A549 (cell line): ENCODE results near the gene LONRF3. TPM values are rescaled to one million over a fixed set of nuclear protein-coding genes. Genes with fewer than 3 reads are reported as not detected.

ENCODE experiments used
- ATAC-seq, 2 experiments: fragments of 200-7000 bp in 1 of 2; fragments of >200 bp in 1 of 2; cut with Nextera tagmentation in 1 of 2; cut with Tn5 transposase in 1 of 2; 3 replicates each; pipeline versions ENCODE4 v1.8.0 to v1.9.1; 2018 to 2020; ENCODE audit warnings: mild to moderate bottlenecking in 1 of 2, moderate library complexity in 1 of 2
- CTCF ChIA-PET: fragments of 300-600 bp; sonication (Branson Sonifier 250); formaldehyde crosslinking; extraction: SDS; loops from one replicate; lab custom pipeline; 2021; ENCODE audit warnings: antibody characterized with exemption, inconsistent platforms; lab: Yijun Ruan, JAX
- POLR2A ChIA-PET: fragments of 350-600 bp; formaldehyde crosslinking; extraction: SDS; loops from one replicate; lab custom pipeline; 2021; ENCODE audit warnings: antibody characterized with exemption, inconsistent platforms; lab: Yijun Ruan, JAX
- DNase-seq, 2 experiments: peaks; one replicate each; pipeline versions ENCODE4 v3.0.0 to v3.0.0-alpha.2; 2011 to 2016; ENCODE audit warnings: low read depth in 1 of 2, low spot score in 1 of 2
- FAIRE-seq: peaks from 2 replicates; lab custom pipeline; 2011; peaks lifted over from hg19 to GRCh38; lab: Jason Lieb, UNC
- H3K27ac ChIP-seq, 2 experiments: fragments of >200 bp; sonication (Bioruptor Twin); formaldehyde crosslinking; 3 replicates each; pipeline ENCODE4 v1.5.1; 2016 to 2017
- H3K4me1 ChIP-seq: fragments of >200 bp; sonication (Bioruptor Twin); formaldehyde crosslinking; 3 replicates; pipeline ENCODE4 v1.6.1; 2016
- H3K4me2 ChIP-seq: fragments of >200 bp; sonication (Bioruptor Twin); formaldehyde crosslinking; 3 replicates; pipeline ENCODE4 v1.6.1; 2016
- H3K4me3 ChIP-seq: fragments of >200 bp; sonication (Bioruptor Twin); formaldehyde crosslinking; 3 replicates; pipeline ENCODE4 v1.5.1; 2016
- H3K9me3 ChIP-seq: fragments of >200 bp; sonication (Bioruptor Twin); formaldehyde crosslinking; 3 replicates; pipeline ENCODE4 v1.6.1; 2016
- BHLHE40 ChIP-seq: IDR thresholded peaks from 2 replicates; pipeline ENCODE4 v1.6.1; 2012; ENCODE audit warnings: low read depth, low read length, inconsistent platforms
- CHD2 ChIP-seq: fragments of 150-350 bp; IDR thresholded peaks from 2 replicates; pipeline ENCODE4 v1.6.1; 2014; ENCODE audit warnings: low read length; ENCODE audit not compliant: partially characterized antibody
- EHF ChIP-seq: fragments of 250-450 bp; sonication (Bioruptor Pico); IDR thresholded peaks from 2 replicates; pipeline ENCODE4 v1.5.0; 2020; ENCODE audit warnings: mild to moderate bottlenecking
- EHMT2 ChIP-seq: fragments of 200-600 bp; sonication (generic); IDR thresholded peaks from 2 replicates; pipeline ENCODE4 v1.6.1; 2016; ENCODE audit warnings: antibody characterized with exemption, low read depth, mild to moderate bottlenecking, moderate library complexity
- EP300 ChIP-seq, 2 experiments: fragments of >200 bp; sonication (Bioruptor Twin); formaldehyde crosslinking; IDR thresholded peaks; 2 replicates in 1 of 2; 3 replicates in 1 of 2; pipeline ENCODE4 v1.6.1; 2016 to 2017
- ESRRA ChIP-seq: fragments of 150-350 bp; IDR thresholded peaks from 2 replicates; pipeline ENCODE4 v1.6.1; 2014; ENCODE audit warnings: mild to moderate bottlenecking, low read length, borderline replicate concordance
- FOSB ChIP-seq: fragments of 250-450 bp; sonication (Bioruptor Pico); IDR thresholded peaks from 2 replicates; pipeline ENCODE4 v1.5.0; 2020; ENCODE audit warnings: mild to moderate bottlenecking, moderate library complexity
- FOSL2 ChIP-seq, 2 experiments: fragments of 450-650 bp in 1 of 2; fragments of >200 bp in 1 of 2; sonication (Bioruptor Twin) in 1 of 2; formaldehyde crosslinking; IDR thresholded peaks; 2 replicates each; pipeline versions ENCODE4 v1.5.0 to v1.6.1; 2016 to 2020; ENCODE audit warnings: mild to moderate bottlenecking in 1 of 2, moderate library complexity in 1 of 2
- HMGXB4 ChIP-seq: fragments of 250-450 bp; sonication (Bioruptor Pico); IDR thresholded peaks from 2 replicates; pipeline ENCODE4 v1.5.0; 2021; ENCODE audit warnings: mild to moderate bottlenecking, moderate library complexity, borderline replicate concordance
- KDM1A ChIP-seq: fragments of 200-600 bp; sonication (generic); IDR thresholded peaks from 2 replicates; pipeline ENCODE4 v1.6.1; 2016; ENCODE audit warnings: low read depth, mild to moderate bottlenecking
- KDM5A ChIP-seq: fragments of 200-600 bp; sonication (generic); IDR thresholded peaks from 2 replicates; pipeline ENCODE4 v1.6.1; 2016; ENCODE audit warnings: antibody characterized with exemption, mild to moderate bottlenecking
- MAFK ChIP-seq: fragments of 450-650 bp; IDR thresholded peaks from 2 replicates; pipeline ENCODE4 v1.6.1; 2014; ENCODE audit not compliant: partially characterized antibody
- MAX ChIP-seq: IDR thresholded peaks from 2 replicates; pipeline ENCODE4 v1.6.1; 2012
- NPAS2 ChIP-seq: fragments of 250-450 bp; sonication (Bioruptor Pico); IDR thresholded peaks from 2 replicates; pipeline ENCODE4 v1.8.0; 2022; ENCODE audit warnings: mild to moderate bottlenecking, moderate library complexity, borderline replicate concordance
- NR3C1 ChIP-seq: fragments of >200 bp; sonication (Bioruptor Twin); formaldehyde crosslinking; IDR thresholded peaks from 3 replicates; pipeline ENCODE4 v1.6.1; 2017
- PBX3 ChIP-seq: IDR thresholded peaks from 2 replicates; pipeline ENCODE4 v1.6.1; 2012
- PHF8 ChIP-seq: fragments of 200-600 bp; sonication (generic); IDR thresholded peaks from 2 replicates; pipeline ENCODE4 v1.6.1; 2016; ENCODE audit warnings: low read depth, mild to moderate bottlenecking, antibody characterized with exemption, moderate library complexity, borderline replicate concordance
- POLR2A ChIP-seq: IDR thresholded peaks from 2 replicates; pipeline ENCODE4 v1.6.1; 2012; ENCODE audit warnings: mild to moderate bottlenecking, low read length
- RARB ChIP-seq: fragments of 250-450 bp; sonication (Bioruptor Pico); IDR thresholded peaks from 2 replicates; pipeline ENCODE4 v1.8.0; 2021; ENCODE audit warnings: mild to moderate bottlenecking, moderate library complexity
- RCOR1 ChIP-seq: fragments of 150-350 bp; IDR thresholded peaks from 2 replicates; pipeline ENCODE4 v1.6.1; 2014; ENCODE audit warnings: antibody characterized with exemption, low read length, low read depth
- REST ChIP-seq: fragments of 200-600 bp; sonication (generic); IDR thresholded peaks from 2 replicates; pipeline ENCODE4 v1.6.1; 2016; ENCODE audit warnings: antibody characterized with exemption, mild to moderate bottlenecking, moderate library complexity
- RFX5 ChIP-seq: fragments of 450-650 bp; IDR thresholded peaks from 2 replicates; pipeline ENCODE4 v1.7.1; 2014; ENCODE audit warnings: antibody characterized with exemption, mild to moderate bottlenecking, moderate library complexity
- RNF2 ChIP-seq: fragments of 200-600 bp; sonication (generic); IDR thresholded peaks from 2 replicates; pipeline ENCODE4 v1.6.1; 2016; ENCODE audit warnings: low read depth, mild to moderate bottlenecking, antibody characterized with exemption, moderate library complexity, borderline replicate concordance
- SREBF2 ChIP-seq: fragments of 450-650 bp; IDR thresholded peaks from 2 replicates; pipeline ENCODE4 v1.6.1; 2014; ENCODE audit warnings: mild to moderate bottlenecking, moderate library complexity
- USF2 ChIP-seq: fragments of 450-650 bp; IDR thresholded peaks from 2 replicates; pipeline ENCODE4 v1.6.1; 2014; ENCODE audit warnings: antibody characterized with exemption
- WGBS: methylation state at CpG from one replicate; pipeline ENCODE4 v1.1.6; 2017; ENCODE audit errors: missing lambda C conversion rate; 5-methylcytosine and 5-hydroxymethylcytosine counted together
- polyA plus RNA-seq, 4 experiments: library from polyadenylated mRNA; depleted of rRNA in 3 of 4; stranded (reverse); fragments of >200 nt; fragmentation: RNase III in 1 of 4; extraction: RNeasy Plus Mini Kit Qiagen cat#74134 plus additional on column Dnase treatment in 1 of 4; gene quantifications; 2 replicates in 3 of 4; 3 replicates in 1 of 4; pipeline ENCODE4 v1.2.3, GENCODE V29; 2011 to 2017

The LONRF3 gene
- polyA plus RNA-seq, 2 of the 4 experiments (the other 2 are of a cell fraction): 2.5 to 7.7 TPM

GRCh38 chrX:118965395-118965794, 9.0 kb upstream of the LONRF3 start:
- CTCF ChIA-PET: interaction anchor here (1.0 kb wide), 1 partner anchor 23 kb away, joined by 3 read pairs; no protein-coding TSS in a partner anchor

GRCh38 chrX:118968031-118968430, 6.4 kb upstream of the LONRF3 start:
- Histone ChIP-seq H3K4me3 (no peak overlapping the region), H3K27ac (no peak overlapping the region), H3K9me3 (no peaks in the 10 kb centered on the region), H3K4me2 (no peak overlapping the region), H3K4me1 (no peaks in the 10 kb centered on the region)
- WGBS: 69% methylated on average over 7 of the region's 8 CpGs
- ATAC-seq: no peak
- ChIA-PET CTCF (interaction anchor here (0.9 kb wide), 1 partner anchor 110 kb away, joined by 3 read pairs; no protein-coding TSS in a partner anchor), POLR2A (no interaction called here)
- FAIRE-seq: no peak
- DNase-seq: no peak
- no peak for TF ChIP-seq EHF (CRISPR knock-in tag)
- TF ChIP-seq EHMT2: no peak
- TF ChIP-seq RCOR1: no peak
- TF ChIP-seq MAX: no peak
- TF ChIP-seq ESRRA: no peak
- TF ChIP-seq NR3C1: no peak
- no peak for TF ChIP-seq PHF8
- TF ChIP-seq BHLHE40: no peak
- no peak for TF ChIP-seq MAFK
- TF ChIP-seq USF2: no peak
- no peak for TF ChIP-seq RNF2
- no peak for TF ChIP-seq CHD2
- no peak for TF ChIP-seq KDM1A

More at GRCh38 chrX:118965395-118965794, 9.0 kb upstream of the LONRF3 start:
- TF ChIP-seq NPAS2 (no peak), NR3C1 (no peak), RARB (CRISPR knock-in tag) (no peak), SREBF2 (no peak), PBX3 (no peak), FOSL2 (IDR thresholded peaks at IDR 0.05) (no peak), FOSL2 (CRISPR knock-in tag; IDR thresholded peaks at IDR 0.05) (no peak), HMGXB4 (CRISPR knock-in tag) (no peak), FOSB (no peak), PHF8 (no peak), RFX5 (no peak), POLR2A (no peak), KDM5A (no peak), EP300 (IDR thresholded peaks at IDR 0.05) (no peak), REST (no peak)
- H3K9me3 ChIP-seq: no peaks in the 10 kb centered on the region
- no peak for DNase-seq
- no peak overlapping the region for H3K27ac ChIP-seq
- H3K4me3 ChIP-seq: no peak overlapping the region
- POLR2A ChIA-PET: no interaction called here
- ATAC-seq: no peak
- 60% methylated on average over 4 of the region's 4 CpGs for WGBS
- no peak overlapping the region for H3K4me2 ChIP-seq
- FAIRE-seq: no peak
- peaks cover 10% of the 10 kb centered on the region for H3K4me1 ChIP-seq
